HG02588 (cell line): ENCODE data around the gene ROBO1.
"Not testable (repeated sequence)": the region's sequence is repeated elsewhere in the genome, so short reads cannot be mapped to it uniquely, and the experiment has no call there.

Experiments
- ATAC-seq: cut with Tn5 transposase; IDR thresholded peaks from one replicate; pipeline ENCODE4 v1.9.1; 2021; ENCODE audit warnings: mild to moderate bottlenecking, moderate library complexity; ENCODE audit not compliant: unreplicated experiment

The ROBO1 gene

GRCh38 chr3:78764634-78765033, 1003.2 kb downstream of the ROBO1 start:
- no peak for ATAC-seq

- no peak for ATAC-seq
Observed at GRCh38 chr3:78762121-78762520, 1005.7 kb downstream of the ROBO1 start.

- no peak for ATAC-seq
Observed at GRCh38 chr3:78761126-78761525, 1006.7 kb downstream of the ROBO1 start.

GRCh38 chr3:78757731-78758130, 1010.1 kb downstream of the ROBO1 start:
- ATAC-seq = no peak

GRCh38 chr3:78754066-78754743, 1013.6 kb downstream of the ROBO1 start:
- ATAC-seq = no peak

GRCh38 chr3:78751266-78751665, 1016.5 kb downstream of the ROBO1 start:
- ATAC-seq = no peak

GRCh38 chr3:78750291-78750690, 1017.5 kb downstream of the ROBO1 start:
- not testable (repeated sequence) for ATAC-seq

- ATAC-seq = no peak
Observed at GRCh38 chr3:78749056-78749455, 1018.7 kb downstream of the ROBO1 start.

- no peak for ATAC-seq
Observed at GRCh38 chr3:78745847-78746246, 1022.0 kb downstream of the ROBO1 start.

- no peak for ATAC-seq
Observed at GRCh38 chr3:78742491-78742890, 1025.3 kb downstream of the ROBO1 start.

GRCh38 chr3:78742041-78742440, 1025.8 kb downstream of the ROBO1 start:
- no peak for ATAC-seq

- ATAC-seq = no peak
Observed at GRCh38 chr3:78741066-78741645, 1026.6 kb downstream of the ROBO1 start.

- ATAC-seq = no peak
Observed at GRCh38 chr3:78738833-78739232, 1029.0 kb downstream of the ROBO1 start.

GRCh38 chr3:78737988-78738387, 1029.8 kb downstream of the ROBO1 start:
- no peak for ATAC-seq

GRCh38 chr3:78736863-78737262, 1030.9 kb downstream of the ROBO1 start:
- no peak for ATAC-seq

- ATAC-seq = no peak
Observed at GRCh38 chr3:78734048-78734637, 1033.7 kb downstream of the ROBO1 start.

- no peak for ATAC-seq
Observed at GRCh38 chr3:78732893-78733292, 1034.9 kb downstream of the ROBO1 start.

GRCh38 chr3:78732471-78732870, 1035.3 kb downstream of the ROBO1 start:
- ATAC-seq = no peak

- no peak for ATAC-seq
Observed at GRCh38 chr3:78729946-78730345, 1037.9 kb downstream of the ROBO1 start.

- ATAC-seq = no peak
Observed at GRCh38 chr3:78728406-78729145, 1039.2 kb downstream of the ROBO1 start.

GRCh38 chr3:78726545-78726944, 1041.3 kb downstream of the ROBO1 start:
- no peak for ATAC-seq
